Ascending aorta (tissue), 2 donors: ENCODE measurements around the gene INSYN2B. TPM values are rescaled to one million over a fixed set of nuclear protein-coding genes. Genes with fewer than 3 reads are reported as not detected.

Source experiments
- DNase-seq, 2 donors: peaks; one replicate each; pipeline ENCODE4 v3.0.0-alpha.2; 2019; ENCODE audit warnings: low spot score in 2 of 2
- H3K27ac ChIP-seq, 2 donors: fragments of 200-600 bp; sonication (generic); one replicate each; pipeline ENCODE4 v1.5.1; 2016 to 2017; ENCODE audit warnings: mild to moderate bottlenecking in 1 of 2
- H3K27me3 ChIP-seq: fragments of 200-600 bp; sonication (generic); one replicate; pipeline ENCODE4 v1.5.1; 2017
- H3K36me3 ChIP-seq, 2 donors: fragments of 200-600 bp; sonication (generic); one replicate each; pipeline ENCODE4 v1.5.1; 2016
- H3K4me1 ChIP-seq, 2 donors: fragments of 200-600 bp; sonication (generic); one replicate each; pipeline ENCODE4 v1.5.1; 2016 to 2017; ENCODE audit warnings: mild to moderate bottlenecking in 1 of 2
- H3K4me3 ChIP-seq, 2 donors: fragments of 200-600 bp; sonication (generic); one replicate each; pipeline ENCODE4 v1.5.1; 2016 to 2017; ENCODE audit warnings: mild to moderate bottlenecking in 1 of 2
- H3K9me3 ChIP-seq, 2 donors: fragments of 200-600 bp; sonication (generic); one replicate each; pipeline ENCODE4 v1.5.1; 2016
- CTCF ChIP-seq, 3 experiments: fragments of 200-600 bp in 2 of 3; fragments of 450-650 bp in 1 of 3; sonication (generic) in 2 of 3; IDR thresholded peaks; one replicate each; pipeline ENCODE4 v1.5.1; 2016 to 2019; ENCODE audit warnings: antibody characterized with exemption in 3 of 3, mild to moderate bottlenecking in 1 of 3, moderate library complexity in 1 of 3
- intact Hi-C: fragments of 100-400 bp; cut with DNase I; formaldehyde crosslinking; loops from one replicate; pipeline ENCODE4 v1.15.1; 2023
- total RNA-seq: library from RNA; depleted of rRNA; stranded (reverse); fragments of >200 nt; gene quantifications from one replicate; pipeline ENCODE4 v1.1.0, GENCODE V29; 2016

Gene INSYN2B
- total RNA-seq, 1 donor from 2014 or later, result not detected

- Histone ChIP-seq H3K4me1 (no peaks in the 10 kb centered on the region), H3K9me3 (no peaks in the 10 kb centered on the region), H3K36me3 (no peaks in the 10 kb centered on the region), H3K27ac (no peak overlapping the region), H3K4me3 (no peak overlapping the region), H3K27me3 (no peaks in the 10 kb centered on the region)
- TF ChIP-seq CTCF (IDR thresholded peaks at IDR 0.05), result no peak
- DNase-seq, result no peak
- intact Hi-C loops, result no loop called here
These were observed 75.3 kb downstream of the INSYN2B start for GRCh38 chr5:169905017-169905416.

GRCh38 chr5:169904508-169904907 is 75.8 kb downstream of the INSYN2B start:
- Histone ChIP-seq H3K4me3 (no peak overlapping the region), H3K4me1 (no peaks in the 10 kb centered on the region), H3K36me3 (no peaks in the 10 kb centered on the region), H3K27ac (no peak overlapping the region), H3K27me3 (no peaks in the 10 kb centered on the region), H3K9me3 (no peaks in the 10 kb centered on the region)
- intact Hi-C loops, result no loop called here
- TF ChIP-seq CTCF (IDR thresholded peaks at IDR 0.05), result no peak
- no peak for DNase-seq

- Histone ChIP-seq H3K36me3 (no peaks in the 10 kb centered on the region), H3K9me3 (no peaks in the 10 kb centered on the region), H3K4me3 (no peak overlapping the region), H3K4me1 (no peaks in the 10 kb centered on the region), H3K27me3 (no peaks in the 10 kb centered on the region), H3K27ac (no peak overlapping the region)
- TF ChIP-seq CTCF (IDR thresholded peaks at IDR 0.05), result no peak
- no peak for DNase-seq
- intact Hi-C loops, result no loop called here
These were observed 76.2 kb downstream of the INSYN2B start for GRCh38 chr5:169904059-169904458.

- Histone ChIP-seq H3K27ac (no peak overlapping the region), H3K4me1 (no peaks in the 10 kb centered on the region), H3K9me3 (no peaks in the 10 kb centered on the region), H3K4me3 (no peak overlapping the region), H3K36me3 (no peaks in the 10 kb centered on the region), H3K27me3 (no peaks in the 10 kb centered on the region)
- DNase-seq, result no peak
- intact Hi-C loops, result no loop called here
- TF ChIP-seq CTCF (IDR thresholded peaks at IDR 0.05), result no peak
These were observed 78.4 kb downstream of the INSYN2B start for GRCh38 chr5:169901896-169902295.

GRCh38 chr5:169897481-169897880 is 82.8 kb downstream of the INSYN2B start:
- DNase-seq, result no peak
- Histone ChIP-seq H3K4me3 (no peak overlapping the region), H3K9me3 (no peaks in the 10 kb centered on the region), H3K27me3 (no peaks in the 10 kb centered on the region), H3K27ac (no peak overlapping the region), H3K36me3 (no peaks in the 10 kb centered on the region), H3K4me1 (no peaks in the 10 kb centered on the region)
- intact Hi-C loops, result no loop called here
- no peak for TF ChIP-seq CTCF (IDR thresholded peaks at IDR 0.05)

- no peak for DNase-seq
- no peaks in the 10 kb centered on the region for H3K9me3 ChIP-seq
- no peaks in the 10 kb centered on the region for H3K27me3 ChIP-seq
- no peaks in the 10 kb centered on the region for H3K4me1 ChIP-seq
- intact Hi-C loops, result no loop called here
- no peak overlapping the region for H3K4me3 ChIP-seq
- no peak for TF ChIP-seq CTCF (IDR thresholded peaks at IDR 0.05)
- no peaks in the 10 kb centered on the region for H3K36me3 ChIP-seq
- H3K27ac ChIP-seq, result no peak overlapping the region
These were observed 84.4 kb downstream of the INSYN2B start for GRCh38 chr5:169895926-169896325.
